Activated naive CD8-positive, alpha-beta T cell treated with anti-CD3 and anti-CD28 coated beads, Interleukin-2, amount 10 ng/mL, durations not matched to agents 7 days and 5 days (primary cell): ENCODE measurements around the gene NAGPA. TPM values are rescaled to one million over a fixed set of nuclear protein-coding genes. Genes with fewer than 3 reads are reported as not detected.

Experiments used
- ATAC-seq: fragments of 150-1000 bp; cut with Tn5 transposase; one replicate; pipeline ENCODE4 v1.10.0; 2021; ENCODE audit warnings: low read depth, moderate library complexity
- POLR2A ChIA-PET: fragments of 350-600 bp; sonication (Branson Sonifier 250); formaldehyde crosslinking; loops from one replicate; lab custom pipeline; 2021; ENCODE audit warnings: antibody characterized with exemption; lab: Charles Lee
- DNase-seq: peaks from one replicate; pipeline ENCODE4 v3.0.0; 2021
- H3K27ac Mint-ChIP-seq: one replicate; pipeline ENCODE4 v1.8.0; 2022; ENCODE audit warnings: mild to moderate bottlenecking, mixed read lengths
- H3K27me3 Mint-ChIP-seq: one replicate; pipeline ENCODE4 v1.8.0; 2022; ENCODE audit warnings: mild to moderate bottlenecking, moderate library complexity, mixed read lengths
- H3K36me3 Mint-ChIP-seq: one replicate; pipeline ENCODE4 v1.8.0; 2021; ENCODE audit warnings: mild to moderate bottlenecking, mixed read lengths
- H3K4me1 Mint-ChIP-seq: one replicate; pipeline ENCODE4 v1.8.0; 2021; ENCODE audit warnings: mixed read lengths
- H3K4me3 Mint-ChIP-seq: one replicate; pipeline ENCODE4 v1.8.0; 2022; ENCODE audit warnings: mild to moderate bottlenecking, moderate library complexity, mixed read lengths
- H3K9me3 Mint-ChIP-seq: one replicate; pipeline ENCODE4 v1.8.0; 2021; ENCODE audit warnings: mixed read lengths
- total RNA-seq, 2 experiments: library from RNA; stranded (reverse); gene quantifications; one replicate each; pipeline ENCODE4 v1.2.3, GENCODE V29; 2021

NAGPA gene
- total RNA-seq, 2 experiments from 2014 or later, result 18.2 to 19.9 TPM

DNA sequence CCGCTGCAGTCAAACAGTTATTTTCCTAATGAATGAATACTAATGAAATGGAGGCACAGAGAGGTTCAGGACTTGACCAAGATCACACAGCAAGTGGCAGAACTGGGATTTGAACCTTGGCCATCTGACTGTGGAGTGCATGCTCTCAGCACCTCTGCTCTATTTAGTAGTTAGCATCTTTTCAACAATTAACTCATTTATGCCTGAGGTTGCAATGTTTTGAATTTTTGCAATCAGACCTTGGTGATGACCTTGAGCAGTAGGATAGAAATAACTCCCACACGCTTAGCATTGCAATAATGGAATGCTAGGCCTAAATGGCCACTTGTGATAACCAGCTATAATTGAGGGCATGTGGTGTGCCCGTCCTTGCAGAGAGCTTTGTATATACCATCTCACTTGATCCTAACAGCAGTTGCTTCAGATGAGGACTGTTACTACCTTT, 31.0 kb downstream of the NAGPA start:
- Mint-ChIP-seq H3K9me3 (no peaks in the 10 kb centered on the region), H3K36me3 (no peaks in the 10 kb centered on the region), H3K4me3 (no peak overlapping the region), H3K27ac (no peak overlapping the region), H3K4me1 (no peaks in the 10 kb centered on the region), H3K27me3 (no peaks in the 10 kb centered on the region)
- no peak for DNase-seq
- POLR2A ChIA-PET, result no interaction called here
- ATAC-seq, result no peak

DNA sequence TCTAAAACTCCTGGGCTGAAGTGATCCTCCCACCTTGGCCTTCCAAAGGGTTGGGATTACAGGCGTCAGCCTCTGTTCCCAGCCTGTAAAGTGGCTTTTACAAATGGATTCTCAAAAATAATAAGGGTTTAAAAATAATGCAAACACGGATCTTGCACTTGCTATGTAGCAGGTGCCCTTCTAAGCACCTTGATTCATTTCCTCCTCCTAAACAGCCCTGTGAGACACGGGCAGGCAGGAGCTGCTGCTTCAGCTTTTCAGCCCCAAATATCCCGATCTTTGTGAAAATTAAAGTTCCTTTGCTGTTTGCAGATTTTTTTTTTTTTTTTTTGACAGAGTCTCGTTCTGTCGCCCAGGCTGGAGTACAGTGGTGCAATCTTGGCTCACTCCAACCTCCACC, 31.7 kb downstream of the NAGPA start:
- H3K9me3 Mint-ChIP-seq, result no peaks in the 10 kb centered on the region
- DNase-seq (no peak), ATAC-seq (no peak)
- no peak overlapping the region for H3K4me3 Mint-ChIP-seq
- H3K27ac Mint-ChIP-seq, result no peak overlapping the region
- H3K4me1 Mint-ChIP-seq, result no peaks in the 10 kb centered on the region
- no peaks in the 10 kb centered on the region for H3K27me3 Mint-ChIP-seq
- POLR2A ChIA-PET, result no interaction called here
- H3K36me3 Mint-ChIP-seq, result no peaks in the 10 kb centered on the region

DNA sequence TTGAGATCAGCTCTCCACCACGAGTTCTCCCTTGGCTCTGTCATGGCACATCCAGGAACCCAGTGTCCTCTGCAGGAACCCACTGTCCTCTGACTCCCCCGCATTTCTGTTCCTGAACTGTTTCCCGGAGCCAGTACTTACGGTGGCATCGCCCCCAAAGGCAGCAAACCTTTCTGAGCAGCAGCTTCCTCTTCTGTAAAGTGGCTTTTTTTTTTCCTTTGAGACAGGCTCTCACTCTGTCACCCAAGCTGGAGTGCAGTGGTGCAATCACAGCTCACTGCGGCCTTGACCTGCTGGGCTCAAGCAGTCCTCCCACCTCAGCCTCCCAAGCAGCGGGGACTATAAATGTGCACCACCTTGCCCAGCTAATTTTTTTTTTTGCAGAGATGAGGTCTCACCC, 32.2 kb downstream of the NAGPA start:
- ATAC-seq (no peak), DNase-seq (no peak)
- H3K27me3 Mint-ChIP-seq, result no peaks in the 10 kb centered on the region
- no peak overlapping the region for H3K27ac Mint-ChIP-seq
- no peaks in the 10 kb centered on the region for H3K36me3 Mint-ChIP-seq
- H3K4me3 Mint-ChIP-seq, result no peak overlapping the region
- no peaks in the 10 kb centered on the region for H3K4me1 Mint-ChIP-seq
- H3K9me3 Mint-ChIP-seq, result no peaks in the 10 kb centered on the region
- POLR2A ChIA-PET, result no interaction called here

DNA sequence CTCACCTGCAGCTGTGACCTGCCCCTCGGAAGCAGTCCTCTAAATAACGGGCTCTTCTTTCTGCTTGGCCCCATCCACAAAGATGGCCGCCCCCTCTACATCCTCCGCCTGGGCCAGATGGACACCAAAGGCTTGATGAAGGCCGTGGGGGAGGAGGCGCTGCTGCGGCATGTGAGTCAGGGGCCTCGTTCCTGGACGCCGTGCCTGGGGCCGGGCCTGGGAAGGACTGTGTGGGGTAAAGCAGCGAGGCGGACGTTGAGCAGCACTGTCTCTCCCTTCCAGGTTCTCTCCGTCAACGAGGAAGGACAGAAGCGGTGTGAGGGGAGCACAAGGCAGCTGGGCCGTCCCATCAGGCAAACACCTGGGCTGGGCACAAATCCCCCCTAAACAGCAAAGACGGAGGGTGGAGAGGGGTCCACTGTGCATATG, 33.1 kb downstream of the NAGPA start:
- ATAC-seq (no peak), DNase-seq (no peak)
- Mint-ChIP-seq H3K4me1 (no peaks in the 10 kb centered on the region), H3K27ac (no peak overlapping the region), H3K4me3 (no peak overlapping the region), H3K36me3 (no peaks in the 10 kb centered on the region), H3K27me3 (no peaks in the 10 kb centered on the region), H3K9me3 (no peaks in the 10 kb centered on the region)
- POLR2A ChIA-PET, result no interaction called here

DNA sequence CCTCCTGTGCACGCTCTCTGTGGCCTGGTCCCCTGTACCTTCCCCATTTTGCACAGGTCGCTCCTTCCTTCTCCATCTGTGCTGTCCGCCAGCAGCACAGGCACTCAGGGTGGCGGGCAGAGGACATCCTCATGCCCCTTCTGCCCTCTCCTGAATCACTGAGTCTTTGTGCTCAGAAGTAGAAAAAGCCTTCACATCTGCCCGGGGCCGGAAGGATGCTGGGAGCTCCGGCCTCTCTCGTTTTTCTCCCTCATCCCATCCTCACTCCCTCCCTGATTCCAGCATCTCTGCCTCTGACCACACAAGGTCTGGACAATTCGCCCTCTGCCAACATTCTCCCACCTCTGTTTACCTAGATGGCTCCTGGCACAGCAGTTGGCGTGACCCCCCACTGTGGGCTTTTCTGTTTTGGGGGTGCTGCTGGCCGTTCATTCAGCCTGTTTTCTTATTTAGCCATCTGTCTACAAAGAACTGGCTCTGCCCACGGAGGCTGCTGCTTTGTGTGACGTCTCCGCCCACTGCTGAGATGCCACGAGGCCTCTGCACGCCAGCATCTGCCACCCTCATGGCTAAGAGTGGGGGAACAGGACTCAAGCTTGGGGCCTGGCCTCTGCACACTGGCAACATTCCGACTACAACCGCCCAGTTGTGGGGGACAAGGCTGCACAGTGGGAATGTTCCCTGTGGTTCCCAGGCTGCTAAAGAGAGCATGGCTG, 38.9 kb downstream of the NAGPA start:
- Mint-ChIP-seq H3K36me3 (no peaks in the 10 kb centered on the region), H3K9me3 (no peaks in the 10 kb centered on the region), H3K27ac (no peak overlapping the region), H3K4me3 (no peak overlapping the region), H3K4me1 (no peaks in the 10 kb centered on the region), H3K27me3 (no peaks in the 10 kb centered on the region)
- POLR2A ChIA-PET, result no interaction called here
- DNase-seq, result no peak
- no peak for ATAC-seq

DNA sequence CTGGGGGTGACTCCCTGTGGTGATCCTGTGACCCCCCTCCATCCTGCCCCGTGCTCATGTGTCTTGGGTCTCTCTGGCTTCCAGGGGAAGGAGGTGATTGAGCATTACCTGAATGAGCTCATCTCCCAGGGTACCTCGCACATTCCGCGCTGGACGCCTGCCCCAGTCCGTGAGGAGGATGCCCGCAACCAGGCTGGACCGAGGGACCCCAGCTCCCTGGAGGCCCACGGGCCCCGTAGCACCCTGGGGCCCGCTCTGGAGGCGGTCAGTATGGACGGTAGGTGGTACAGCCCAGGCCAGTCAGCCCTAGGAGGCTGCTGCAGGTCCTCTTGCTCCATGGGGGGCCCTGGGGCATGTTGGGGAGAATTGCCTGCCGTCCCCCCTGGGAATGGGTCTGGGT, 42.0 kb downstream of the NAGPA start:
- ATAC-seq, result no peak
- H3K27me3 Mint-ChIP-seq, result peaks cover 24% of the 10 kb centered on the region
- no peak overlapping the region for H3K27ac Mint-ChIP-seq

DNA sequence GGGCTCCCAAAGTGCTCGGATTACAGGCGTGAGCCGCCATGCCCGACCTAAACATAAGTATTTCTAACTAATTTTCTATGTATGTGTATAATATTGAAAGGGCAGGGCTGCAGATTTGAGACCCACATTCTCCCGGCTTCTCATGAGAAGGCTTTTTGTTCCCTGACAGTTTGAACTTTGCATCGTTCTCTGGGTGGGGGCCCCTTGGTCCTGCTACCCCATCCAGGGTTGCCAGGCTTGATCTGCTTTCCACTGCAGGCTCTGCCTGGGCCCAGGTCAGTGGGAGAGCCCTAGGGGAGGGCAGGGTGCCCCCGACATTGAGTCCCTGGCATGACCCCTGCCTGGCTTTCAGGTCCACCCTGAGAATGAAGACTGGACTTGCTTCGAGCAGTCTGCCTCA, 43.3 kb downstream of the NAGPA start:
- H3K9me3 Mint-ChIP-seq, result peaks cover 3% of the 10 kb centered on the region
- ATAC-seq (no peak), DNase-seq (no peak)
- POLR2A ChIA-PET, result no interaction called here
- H3K4me1 Mint-ChIP-seq, result no peaks in the 10 kb centered on the region
- peaks cover 34% of the 10 kb centered on the region for H3K27me3 Mint-ChIP-seq
- H3K27ac Mint-ChIP-seq, result no peak overlapping the region
- H3K4me3 Mint-ChIP-seq, result no peak overlapping the region
- H3K36me3 Mint-ChIP-seq, result no peaks in the 10 kb centered on the region

More for the DNA sequence above, 42.0 kb downstream of the NAGPA start:
- Mint-ChIP-seq H3K9me3 (peaks cover 1% of the 10 kb centered on the region), H3K4me1 (no peaks in the 10 kb centered on the region), H3K4me3 (no peak overlapping the region), H3K36me3 (no peaks in the 10 kb centered on the region)
- POLR2A ChIA-PET, result no interaction called here
- no peak for DNase-seq

DNA sequence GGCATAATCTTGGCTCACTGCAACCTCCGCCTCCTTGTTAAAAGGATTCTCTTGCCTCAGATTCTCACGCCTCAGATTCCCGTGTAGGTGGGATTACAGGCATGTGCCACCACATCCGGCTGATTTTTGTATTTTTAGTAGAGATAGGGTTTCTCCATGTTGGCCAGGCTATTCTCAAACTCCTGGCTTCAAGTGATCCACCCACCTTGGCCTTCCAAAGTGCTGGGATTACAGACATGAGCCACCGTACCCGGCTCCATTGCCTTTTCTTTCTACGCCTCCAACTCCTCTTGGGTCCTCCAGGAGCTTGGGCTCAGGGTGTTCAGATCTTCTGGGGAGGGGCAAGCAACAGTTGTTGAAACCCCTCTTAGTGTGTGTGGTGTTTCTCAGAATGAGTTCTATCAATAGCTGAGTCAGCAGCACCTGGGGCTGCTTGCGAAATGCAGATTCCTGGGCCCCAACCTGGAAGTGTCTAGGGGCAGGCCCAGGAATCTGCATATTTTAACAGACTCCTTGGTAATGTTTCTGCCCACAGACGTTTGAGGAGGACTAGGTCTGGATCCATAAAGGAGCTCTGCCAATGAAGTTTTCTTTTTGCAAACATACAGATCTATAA, 44.2 kb downstream of the NAGPA start:
- ATAC-seq (no peak), DNase-seq (no peak)
- peaks cover 34% of the 10 kb centered on the region for H3K27me3 Mint-ChIP-seq
- H3K36me3 Mint-ChIP-seq, result no peaks in the 10 kb centered on the region
- no peak overlapping the region for H3K27ac Mint-ChIP-seq
- H3K4me3 Mint-ChIP-seq, result no peak overlapping the region
- POLR2A ChIA-PET, result no interaction called here
- no peaks in the 10 kb centered on the region for H3K4me1 Mint-ChIP-seq
- peaks cover 3% of the 10 kb centered on the region for H3K9me3 Mint-ChIP-seq

DNA sequence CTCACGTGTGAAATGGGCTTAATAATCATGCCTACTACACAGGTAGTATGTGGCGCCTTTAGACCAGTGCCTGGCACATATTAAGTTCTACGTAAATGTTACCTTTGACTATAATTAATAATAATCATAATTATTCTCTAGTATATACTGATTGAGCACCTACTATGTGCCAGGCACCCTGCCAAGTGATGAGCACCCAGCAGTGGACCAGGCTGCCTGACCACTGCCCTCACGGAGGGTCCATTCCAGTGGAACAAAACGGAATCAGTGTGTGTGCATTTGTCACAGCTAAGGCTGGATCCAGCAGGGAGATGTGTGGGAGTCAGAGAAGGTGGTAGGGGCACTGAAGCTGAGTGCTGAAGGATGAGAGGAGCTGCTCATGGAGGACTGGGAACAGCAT, 45.1 kb downstream of the NAGPA start:
- no peaks in the 10 kb centered on the region for H3K4me1 Mint-ChIP-seq
- no peak overlapping the region for H3K27ac Mint-ChIP-seq
- no peak for DNase-seq
- peaks cover 3% of the 10 kb centered on the region for H3K9me3 Mint-ChIP-seq
- H3K36me3 Mint-ChIP-seq, result no peaks in the 10 kb centered on the region
- H3K4me3 Mint-ChIP-seq, result no peak overlapping the region
- POLR2A ChIA-PET, result no interaction called here
- H3K27me3 Mint-ChIP-seq, result peaks cover 37% of the 10 kb centered on the region
- ATAC-seq, result no peak

DNA sequence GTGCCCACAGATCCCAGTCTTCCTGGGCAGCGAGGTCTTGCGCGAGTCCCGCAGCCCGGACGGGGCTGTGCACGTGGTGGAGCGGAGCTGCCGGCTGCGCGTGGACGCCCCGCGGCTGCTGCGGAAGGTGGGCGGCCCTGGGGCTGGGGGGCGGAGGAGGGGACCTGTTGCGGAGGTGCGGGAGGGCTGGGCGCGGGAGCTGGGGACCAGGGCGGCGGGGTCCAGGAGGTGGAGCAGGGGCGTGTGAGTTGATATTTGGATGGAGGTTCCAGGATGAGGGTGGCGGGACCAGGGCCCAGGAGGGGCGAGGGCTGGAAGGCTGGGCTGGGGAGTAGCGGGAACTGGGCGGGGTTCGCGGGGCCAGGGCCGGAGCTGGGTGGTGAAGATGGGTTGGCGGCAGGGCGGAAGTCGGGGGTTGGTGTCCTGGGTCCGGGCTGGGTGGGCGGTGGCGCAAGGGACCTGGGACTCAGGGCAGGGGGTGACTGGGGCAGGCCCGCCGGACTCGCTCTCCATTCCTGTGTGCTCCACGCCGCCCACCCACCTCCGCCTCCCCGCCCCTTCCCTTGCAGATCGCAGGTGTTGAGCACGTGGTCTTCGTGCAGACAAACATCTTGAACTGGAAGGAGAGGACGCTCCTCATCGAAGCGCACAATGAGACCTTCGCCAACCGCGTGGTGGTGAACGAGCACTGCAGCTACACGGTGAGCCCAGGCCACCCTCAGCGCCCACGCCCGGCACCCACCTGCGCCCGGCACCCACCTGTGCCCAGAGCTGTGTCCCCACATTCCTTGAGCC, 46.0 kb downstream of the NAGPA start:
- Mint-ChIP-seq H3K27me3 (peaks cover 37% of the 10 kb centered on the region), H3K4me3 (no peak overlapping the region), H3K36me3 (no peaks in the 10 kb centered on the region), H3K9me3 (peaks cover 3% of the 10 kb centered on the region), H3K4me1 (no peaks in the 10 kb centered on the region), H3K27ac (no peak overlapping the region)
- DNase-seq (no peak), ATAC-seq (no peak)
- POLR2A ChIA-PET, result no interaction called here

DNA sequence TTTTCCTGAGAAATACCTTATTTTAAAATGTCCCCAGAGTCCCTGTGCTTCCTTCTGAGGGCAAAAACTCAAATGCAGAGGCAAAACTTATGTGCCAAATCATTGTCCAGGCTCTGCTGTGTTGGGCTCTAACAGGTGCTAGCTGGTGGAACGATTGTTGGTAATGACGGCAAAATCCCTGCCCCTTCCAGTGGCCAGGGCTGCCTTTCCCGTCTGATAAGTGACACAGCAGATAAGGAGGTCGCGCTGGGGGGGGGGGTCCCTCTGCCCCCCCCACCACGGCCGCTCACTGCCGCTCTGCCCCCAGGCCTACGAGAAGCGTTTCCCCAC, 46.5 kb downstream of the NAGPA start:
- H3K4me3 Mint-ChIP-seq, result no peak overlapping the region
- POLR2A ChIA-PET, result no interaction called here
- H3K36me3 Mint-ChIP-seq, result no peaks in the 10 kb centered on the region
- peaks cover 37% of the 10 kb centered on the region for H3K27me3 Mint-ChIP-seq
- no peaks in the 10 kb centered on the region for H3K4me1 Mint-ChIP-seq
- DNase-seq, result no peak
- H3K27ac Mint-ChIP-seq, result no peak overlapping the region
- H3K9me3 Mint-ChIP-seq, result peaks cover 3% of the 10 kb centered on the region
- ATAC-seq, result no peak

DNA sequence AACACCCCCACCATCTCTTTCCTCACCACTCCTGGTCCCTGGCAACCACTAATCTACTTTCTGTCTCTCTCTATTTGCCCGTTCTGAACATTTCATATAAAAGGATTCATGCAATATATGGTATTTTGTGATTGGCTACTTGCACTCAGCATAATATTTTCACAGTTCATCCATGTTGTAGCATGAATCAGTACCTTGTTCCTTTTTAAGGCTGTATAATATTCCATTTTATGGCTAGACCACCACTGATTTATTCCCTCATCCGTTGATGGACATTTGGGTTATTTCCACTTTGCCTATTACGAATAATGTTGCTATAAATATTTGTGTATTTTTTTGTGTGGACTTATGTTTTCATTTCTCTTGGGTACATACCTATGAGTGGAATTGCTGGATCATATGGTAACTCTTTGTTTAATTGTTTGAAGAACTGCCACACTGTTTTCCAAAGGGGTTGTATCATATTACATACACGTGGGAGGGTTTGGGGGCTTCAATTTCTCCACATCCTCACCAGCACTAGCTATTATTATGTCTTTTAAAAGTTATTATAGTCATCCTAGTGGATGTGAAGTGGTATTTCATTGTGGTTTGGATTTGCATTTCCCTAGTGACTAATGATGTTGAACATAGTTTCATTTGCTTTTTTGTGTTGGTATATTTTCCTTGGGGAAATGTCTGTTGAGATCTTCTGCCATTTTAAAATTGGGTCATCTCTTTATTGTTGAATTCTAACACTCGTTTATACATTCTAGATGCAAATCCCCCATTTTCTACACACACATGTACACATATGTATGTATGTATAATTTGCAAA, 49.4 kb downstream of the NAGPA start:
- POLR2A ChIA-PET, result no interaction called here
- Mint-ChIP-seq H3K27me3 (peaks cover 38% of the 10 kb centered on the region), H3K9me3 (peaks cover 3% of the 10 kb centered on the region), H3K4me1 (no peaks in the 10 kb centered on the region), H3K4me3 (no peak overlapping the region), H3K27ac (no peak overlapping the region), H3K36me3 (no peaks in the 10 kb centered on the region)
- ATAC-seq (no peak), DNase-seq (no peak)

DNA sequence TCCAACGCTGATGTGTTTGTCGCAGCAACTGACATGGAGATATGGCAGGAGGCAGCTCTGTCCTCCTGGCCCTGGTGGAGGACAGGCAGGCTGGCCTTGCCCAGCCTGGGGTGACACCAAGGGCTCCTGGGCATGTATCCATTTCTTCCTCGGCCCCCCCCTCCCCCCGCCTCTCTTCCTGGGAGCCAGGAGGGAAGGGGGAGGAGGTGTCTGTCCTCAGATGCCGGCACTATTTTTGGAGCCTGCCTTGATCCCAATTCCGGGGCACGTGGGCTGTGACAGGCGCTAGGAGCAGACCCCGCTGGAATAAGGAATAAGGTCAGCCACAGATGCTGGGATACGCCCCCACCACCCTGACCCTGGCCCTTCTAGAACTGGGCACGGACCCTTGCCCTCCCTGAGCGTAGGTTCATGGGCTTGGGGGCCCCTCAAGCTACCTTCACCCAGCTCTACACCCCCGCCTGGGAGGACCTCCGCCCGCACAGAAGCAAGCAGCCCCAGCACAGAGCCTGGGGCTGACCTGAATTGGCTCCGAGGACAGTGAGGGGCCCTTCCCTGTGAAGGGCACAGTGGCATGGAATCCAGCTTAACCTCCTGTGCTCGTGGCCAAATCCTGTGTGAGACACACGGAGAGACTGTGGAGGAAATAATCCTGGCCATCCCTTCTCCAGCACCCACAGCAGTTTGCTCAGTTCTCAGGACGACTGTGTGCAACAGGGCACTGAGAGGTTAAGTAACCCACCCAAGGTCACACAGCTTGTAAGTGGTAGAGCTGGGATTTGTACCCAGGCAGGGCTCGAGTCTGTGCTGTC, 51.5 kb downstream of the NAGPA start:
- ATAC-seq, result no peak
- H3K27me3 Mint-ChIP-seq, result peaks cover 23% of the 10 kb centered on the region
- no peak overlapping the region for H3K4me3 Mint-ChIP-seq
- H3K9me3 Mint-ChIP-seq, result peaks cover 3% of the 10 kb centered on the region
- no peak overlapping the region for H3K27ac Mint-ChIP-seq
- DNase-seq, result no peak
- no peaks in the 10 kb centered on the region for H3K4me1 Mint-ChIP-seq
- POLR2A ChIA-PET, result no interaction called here
- no peaks in the 10 kb centered on the region for H3K36me3 Mint-ChIP-seq
